ENCODE measurements around the gene ERVFRD-1.

ERVFRD-1 gene

DNA sequence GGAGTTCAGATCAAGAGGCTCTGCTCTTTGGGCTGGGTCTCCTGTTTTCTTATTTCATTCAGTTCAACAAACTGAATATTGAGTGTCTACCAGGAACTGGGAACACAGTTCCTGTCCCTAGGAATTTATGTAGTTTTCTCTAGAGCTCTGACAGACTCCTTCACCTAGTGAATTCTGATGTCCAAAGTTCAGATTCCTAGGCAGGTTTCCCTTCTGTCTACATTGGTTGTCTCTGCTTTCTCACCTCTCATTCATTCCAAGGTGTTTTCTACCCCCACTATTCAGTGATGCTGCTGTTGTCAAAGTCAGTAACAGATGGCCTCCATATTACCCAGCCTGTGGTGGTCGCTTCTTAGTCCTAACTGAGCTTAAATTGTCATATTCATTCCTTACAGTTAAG lies 13.5 kb downstream of the ERVFRD-1 start:
- TF ChIP-seq, protein P1, sequence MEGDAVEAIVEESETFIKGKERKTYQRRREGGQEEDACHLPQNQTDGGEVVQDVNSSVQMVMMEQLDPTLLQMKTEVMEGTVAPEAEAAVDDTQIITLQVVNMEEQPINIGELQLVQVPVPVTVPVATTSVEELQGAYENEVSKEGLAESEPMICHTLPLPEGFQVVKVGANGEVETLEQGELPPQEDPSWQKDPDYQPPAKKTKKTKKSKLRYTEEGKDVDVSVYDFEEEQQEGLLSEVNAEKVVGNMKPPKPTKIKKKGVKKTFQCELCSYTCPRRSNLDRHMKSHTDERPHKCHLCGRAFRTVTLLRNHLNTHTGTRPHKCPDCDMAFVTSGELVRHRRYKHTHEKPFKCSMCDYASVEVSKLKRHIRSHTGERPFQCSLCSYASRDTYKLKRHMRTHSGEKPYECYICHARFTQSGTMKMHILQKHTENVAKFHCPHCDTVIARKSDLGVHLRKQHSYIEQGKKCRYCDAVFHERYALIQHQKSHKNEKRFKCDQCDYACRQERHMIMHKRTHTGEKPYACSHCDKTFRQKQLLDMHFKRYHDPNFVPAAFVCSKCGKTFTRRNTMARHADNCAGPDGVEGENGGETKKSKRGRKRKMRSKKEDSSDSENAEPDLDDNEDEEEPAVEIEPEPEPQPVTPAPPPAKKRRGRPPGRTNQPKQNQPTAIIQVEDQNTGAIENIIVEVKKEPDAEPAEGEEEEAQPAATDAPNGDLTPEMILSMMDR (IDR thresholded peaks at IDR 0.05; ENCODE audit: control insufficient read depth, insufficient read depth, low read depth, low read length, missing control alignments), result no peak
- DNase-seq (ENCODE audit: low read depth), result no peak
- no peak overlapping the region for H3K4me3 ChIP-seq (ENCODE audit: control insufficient read depth, low read depth, low read length)

DNA sequence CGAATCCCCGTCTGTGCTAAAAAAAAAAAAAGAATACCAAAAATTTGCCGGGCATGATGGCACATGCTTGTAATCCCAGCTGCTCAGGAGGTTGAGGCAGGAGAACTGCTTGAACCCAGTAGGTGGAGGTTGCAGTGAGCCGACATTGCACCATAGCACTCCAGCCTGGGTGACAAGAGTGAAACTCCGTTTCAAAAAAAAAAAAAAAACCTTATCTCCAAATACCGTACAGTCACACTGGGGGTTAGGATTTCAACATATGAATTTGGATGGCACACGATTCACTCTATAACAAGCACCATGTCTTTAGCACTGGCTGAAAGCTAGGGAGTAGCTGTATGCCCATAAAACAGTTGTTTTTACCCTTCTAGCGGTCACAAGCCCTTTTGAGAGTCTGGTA lies 14.0 kb downstream of the ERVFRD-1 start:
- DNase-seq (ENCODE audit: low read depth), result no peak
- no peak overlapping the region for H3K4me3 ChIP-seq (ENCODE audit: control insufficient read depth, low read depth, low read length)
- TF ChIP-seq, protein P1 (IDR thresholded peaks at IDR 0.05; ENCODE audit: control insufficient read depth, insufficient read depth, low read depth, low read length, missing control alignments), result no peak

DNA sequence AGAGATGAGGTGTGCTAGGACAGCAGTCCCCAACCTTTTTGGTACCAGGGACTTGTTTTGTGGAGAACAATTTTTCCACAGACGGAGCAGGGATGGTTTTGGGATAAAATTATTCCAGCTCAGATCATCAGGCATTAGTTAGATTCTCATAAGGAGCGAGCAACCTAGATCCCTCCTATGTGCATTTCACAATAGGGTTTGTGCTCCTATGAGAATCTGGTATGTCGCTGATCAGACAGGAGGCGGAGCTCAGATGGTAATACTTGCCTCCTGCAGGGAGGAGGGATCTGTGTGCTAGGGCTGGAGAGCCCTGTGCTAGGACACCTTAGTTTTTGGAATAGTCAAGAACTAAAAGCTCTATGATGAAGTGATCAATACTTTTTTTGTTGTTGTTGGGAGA lies 15.4 kb downstream of the ERVFRD-1 start:
- TF ChIP-seq, protein P1 (IDR thresholded peaks at IDR 0.05; ENCODE audit: control insufficient read depth, insufficient read depth, low read depth, low read length, missing control alignments), result no peak
- H3K4me3 ChIP-seq (ENCODE audit: control insufficient read depth, low read depth, low read length), result no peak overlapping the region
- DNase-seq (ENCODE audit: low read depth), result peak; percentile 52

DNA sequence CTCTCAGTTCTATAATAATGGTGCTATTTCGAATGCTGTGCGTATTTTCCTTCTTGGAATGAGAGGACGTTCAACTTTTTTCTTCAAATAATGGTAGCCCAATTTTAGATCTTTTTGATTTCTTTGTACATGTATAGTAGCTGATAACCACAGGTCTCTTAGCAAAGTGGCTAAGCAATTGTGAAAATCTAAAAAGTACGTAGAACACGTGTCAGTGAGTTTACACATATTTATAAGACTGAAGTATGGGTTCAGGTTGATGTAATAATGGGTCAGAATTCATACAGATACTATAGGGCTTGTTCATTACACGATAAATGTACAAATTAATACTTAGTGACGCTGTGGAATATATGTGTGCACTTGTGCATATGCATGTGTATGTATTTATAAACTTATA lies 16.6 kb downstream of the ERVFRD-1 start:
- DNase-seq (ENCODE audit: low read depth), result no peak
- TF ChIP-seq, protein P1 (IDR thresholded peaks at IDR 0.05; ENCODE audit: control insufficient read depth, insufficient read depth, low read depth, low read length, missing control alignments), result no peak
- H3K4me3 ChIP-seq (ENCODE audit: control insufficient read depth, low read depth, low read length), result peak overlapping the region; percentile 78

DNA sequence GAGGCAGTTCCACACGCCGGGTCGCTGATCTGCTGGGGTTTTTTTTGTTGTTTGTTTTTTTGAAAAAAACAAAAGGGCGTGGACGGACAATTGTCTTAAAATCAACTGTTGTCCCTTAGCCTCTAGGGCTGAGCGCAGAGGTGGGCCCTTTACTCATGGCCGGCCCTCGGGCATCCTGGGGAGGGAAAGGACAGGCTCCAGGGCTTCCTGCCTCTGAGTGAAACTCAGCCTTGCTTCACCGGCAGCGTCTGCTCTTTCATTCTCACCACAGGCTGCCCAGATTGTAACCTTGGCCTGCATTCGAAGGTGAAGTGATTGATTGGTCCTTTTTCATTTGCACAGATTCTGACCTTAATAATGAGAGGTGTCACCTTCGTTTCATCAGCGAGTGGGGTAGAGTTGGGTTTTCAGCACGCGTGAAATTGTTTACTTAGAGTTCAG lies 17.1 kb downstream of the ERVFRD-1 start:
- TF ChIP-seq, protein P1 (IDR thresholded peaks at IDR 0.05; ENCODE audit: control insufficient read depth, insufficient read depth, low read depth, low read length, missing control alignments), result no peak
- no peak for DNase-seq (ENCODE audit: low read depth)

DNA sequence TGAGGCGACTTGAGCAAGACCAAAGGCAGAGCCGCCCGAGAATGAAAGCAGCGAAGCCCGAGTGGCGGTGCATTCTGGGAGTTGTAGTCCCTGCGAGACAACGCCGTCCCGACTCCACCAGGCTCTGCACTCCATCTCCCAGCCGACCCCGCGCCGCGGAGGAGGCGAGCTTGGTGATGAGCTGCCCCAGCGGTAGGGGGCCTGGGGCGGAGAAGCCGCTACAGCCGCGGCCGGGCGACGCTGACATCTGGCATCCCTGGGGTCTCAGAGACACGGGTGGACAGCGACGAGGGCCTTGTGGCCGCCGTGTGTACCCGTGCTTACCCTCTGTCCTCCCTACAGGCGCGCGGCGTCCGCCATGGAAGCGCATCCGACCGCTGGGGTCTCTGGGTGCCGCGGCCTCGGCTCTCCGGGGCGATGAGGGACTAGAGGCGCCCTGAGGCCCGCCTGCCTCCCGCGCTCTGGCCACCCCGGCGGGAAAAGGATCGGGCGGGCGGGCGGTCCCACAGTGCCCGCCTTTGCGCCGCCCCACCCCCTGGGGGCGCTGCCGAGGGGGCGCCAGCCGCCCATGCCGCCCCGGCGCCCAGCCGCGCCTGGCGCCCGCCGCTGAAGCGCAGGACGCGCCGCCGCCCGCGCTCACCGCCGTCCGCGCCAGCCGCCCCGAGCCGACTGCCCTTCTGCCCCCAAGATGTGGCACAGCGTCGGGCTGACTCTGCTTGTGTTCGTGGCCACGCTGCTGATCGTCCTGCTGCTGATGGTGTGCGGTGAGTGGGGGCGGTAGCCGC lies 17.7 kb downstream of the ERVFRD-1 start, which contains the start of gene SMIM13:
Gene SMIM13 (plus strand): TSS at position 209 of the 785 bp plus-strand sequence. CDS start 480 bp downstream, at position 689.
- DNase-seq (ENCODE audit: low read depth), result peak; percentile 93
- TF ChIP-seq, protein P1 (IDR thresholded peaks at IDR 0.05; ENCODE audit: control insufficient read depth, insufficient read depth, low read depth, low read length, missing control alignments), result no peak
- peak within 1 kb of the TSS; percentile 78 for H3K4me3 ChIP-seq (ENCODE audit: control insufficient read depth, low read depth, low read length)

More for the DNA sequence above, 17.1 kb downstream of the ERVFRD-1 start:
- H3K4me3 ChIP-seq (ENCODE audit: control insufficient read depth, low read depth, low read length), result peak overlapping the region; percentile 78

All from AG09309 (cell line).